ENCODE measurements around the gene LMF1.
"Not testable (repeated sequence)": the region's sequence is repeated elsewhere in the genome, so short reads cannot be mapped to it uniquely, and the experiment has no call there.

The LMF1 gene

DNA sequence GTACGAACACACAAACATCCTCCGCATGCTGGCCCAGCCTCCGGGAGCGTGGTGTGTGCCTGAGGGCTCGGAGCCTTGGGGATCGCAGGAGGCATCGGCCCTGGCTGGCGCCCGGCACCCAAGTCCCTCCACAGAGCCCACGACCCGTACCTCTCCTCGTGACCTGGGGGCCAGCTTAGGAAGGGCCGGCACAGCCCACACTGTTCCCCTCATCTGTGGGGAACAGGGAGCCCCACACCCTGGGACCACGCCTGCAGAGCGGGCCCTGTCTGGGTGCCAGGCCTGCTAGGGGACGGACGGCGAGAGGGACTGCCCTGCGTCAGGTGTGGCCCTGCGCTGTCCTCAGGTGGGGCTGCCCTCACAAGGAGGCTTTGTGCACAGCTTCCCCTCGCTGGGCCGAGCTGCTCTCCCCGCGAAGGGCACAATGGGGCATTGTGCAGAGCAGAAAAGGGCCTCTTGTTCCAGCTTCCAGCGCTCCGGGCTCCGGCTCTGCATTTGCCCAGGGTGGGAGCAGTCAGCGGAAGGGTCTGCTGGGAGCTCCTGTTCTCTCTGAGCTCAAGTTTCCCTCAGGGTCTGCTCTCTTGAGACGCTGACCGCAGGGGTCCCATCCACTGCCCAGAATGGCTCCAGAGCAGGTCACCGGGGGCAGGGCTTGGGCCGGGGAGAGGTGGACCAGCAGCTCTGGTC is 1.7 kb upstream of the LMF1 start:
- DNase-seq (ENCODE audit: low spot score), result no peak
- no peak for FAIRE-seq

DNA sequence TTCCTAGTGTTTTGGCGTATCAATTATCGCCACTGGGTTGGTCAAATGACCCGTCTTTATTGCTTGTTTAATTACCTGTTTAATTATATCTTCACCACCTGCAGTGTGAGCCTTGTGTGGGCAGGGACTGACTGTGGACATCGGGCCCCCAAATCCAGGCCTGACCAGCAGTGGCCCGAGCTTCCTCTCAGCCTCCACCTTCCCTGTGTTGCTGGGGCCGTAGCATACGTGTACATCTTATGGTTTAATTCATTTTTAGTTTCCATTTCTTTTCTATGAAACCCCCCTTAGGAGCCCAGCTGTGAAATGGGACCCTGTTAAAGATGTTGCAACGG is 1.2 kb upstream of the LMF1 start:
- no peak for DNase-seq (ENCODE audit: low spot score)
- FAIRE-seq, result no peak

DNA sequence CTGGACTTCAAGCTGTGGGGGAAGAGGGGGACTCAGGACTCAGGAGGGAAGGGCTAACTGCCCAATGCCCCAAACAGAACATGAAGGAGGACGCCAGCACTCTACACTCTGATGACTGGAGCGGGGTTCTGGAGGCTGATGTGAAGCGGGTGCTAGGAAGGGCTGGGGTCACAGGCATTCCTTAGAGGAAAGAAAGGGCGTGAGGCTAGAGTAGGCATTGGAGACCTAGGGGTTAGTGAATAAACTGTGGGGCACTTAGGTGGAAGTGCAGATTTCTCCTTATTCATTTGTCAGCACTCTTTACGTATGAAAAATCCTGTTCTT is 760 bp upstream of the LMF1 start:
- FAIRE-seq (no peak), DNase-seq (ENCODE audit: low spot score) (no peak)

DNA sequence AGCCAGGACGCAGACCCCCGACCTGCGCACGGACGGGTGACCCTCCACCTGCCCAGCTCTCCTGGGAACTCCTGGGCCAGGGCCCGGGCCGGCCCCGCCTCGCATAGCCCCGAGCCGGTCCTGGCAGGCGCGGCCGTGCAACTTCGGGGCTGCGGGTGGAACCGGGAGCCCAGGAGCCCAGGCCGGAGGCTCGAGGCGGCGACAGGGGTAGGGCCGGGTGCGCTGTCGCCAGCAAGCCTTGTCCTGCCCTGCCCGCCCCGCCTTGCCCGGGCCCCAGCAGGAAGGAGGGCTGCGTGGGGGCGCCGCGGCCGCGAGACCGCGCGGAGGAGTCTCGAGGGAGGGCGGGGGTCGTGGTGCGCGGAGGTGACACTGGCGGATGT is 408 bp downstream of the LMF1 start:
- no peak for DNase-seq (ENCODE audit: low spot score)
- FAIRE-seq, result no peak

DNA sequence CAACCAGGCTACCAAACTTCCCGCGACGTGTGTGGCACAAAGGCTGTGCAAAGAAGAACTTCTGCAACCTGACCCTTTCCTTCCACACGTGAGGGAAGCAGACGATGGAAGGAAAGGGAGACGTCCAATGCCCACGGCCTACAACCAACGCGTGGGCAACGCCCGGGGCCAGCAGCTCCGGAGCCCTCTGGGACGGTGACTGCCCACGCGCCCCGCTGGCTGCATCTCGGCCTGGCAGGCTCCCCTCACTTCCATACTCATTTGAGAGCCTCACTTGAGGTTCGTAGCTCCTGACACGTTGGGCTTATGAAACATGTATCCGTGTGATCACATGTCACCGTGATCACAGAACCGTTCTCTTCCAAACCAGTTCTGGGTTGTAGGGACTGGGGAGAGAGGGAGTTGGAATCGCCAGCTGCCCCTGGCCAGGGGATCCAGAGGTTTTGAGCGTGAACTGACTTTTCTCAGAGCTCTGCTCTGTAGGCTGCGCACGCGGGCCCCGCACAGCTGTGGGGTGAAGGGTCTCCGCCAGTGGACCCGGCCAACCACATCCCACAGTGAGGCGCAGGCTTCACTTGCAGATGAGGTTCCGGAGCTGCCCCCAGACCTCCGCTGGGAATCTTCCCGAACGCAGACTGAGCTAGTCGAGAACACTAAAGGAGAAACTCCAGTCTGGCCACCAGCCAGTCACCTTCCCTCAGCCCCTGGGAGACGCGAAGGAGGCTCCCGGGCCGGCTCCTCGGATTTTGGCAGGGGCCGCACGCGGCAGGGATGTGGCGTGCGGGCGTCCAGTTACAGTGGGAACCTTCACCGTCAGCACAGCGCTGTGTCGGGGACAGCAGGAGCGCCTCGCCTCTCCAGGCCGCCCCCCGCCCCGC is 1.0 kb downstream of the LMF1 start:
- DNase-seq (ENCODE audit: low spot score), result no peak
- no peak for FAIRE-seq

DNA sequence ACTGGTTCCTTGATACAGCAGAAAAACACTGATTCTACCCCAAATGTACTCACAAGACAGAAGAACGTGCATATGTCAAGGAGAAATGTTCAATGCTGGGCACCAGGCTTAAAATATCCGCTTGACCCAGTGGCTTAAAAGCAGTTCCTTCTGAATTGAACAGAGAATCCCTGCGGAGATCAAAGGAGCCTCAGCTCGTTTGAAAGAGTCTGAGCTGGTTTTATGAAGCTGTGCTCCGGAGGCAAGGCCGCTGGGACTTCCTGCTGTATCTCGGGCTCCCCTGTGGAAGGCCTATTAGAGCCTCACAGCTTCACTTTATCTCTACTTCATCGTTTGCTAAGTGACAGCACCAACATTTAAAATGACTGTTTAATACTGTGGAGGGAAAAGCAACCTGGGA is 2.2 kb downstream of the LMF1 start:
- no peak for DNase-seq (ENCODE audit: low spot score)
- FAIRE-seq, result no peak

DNA sequence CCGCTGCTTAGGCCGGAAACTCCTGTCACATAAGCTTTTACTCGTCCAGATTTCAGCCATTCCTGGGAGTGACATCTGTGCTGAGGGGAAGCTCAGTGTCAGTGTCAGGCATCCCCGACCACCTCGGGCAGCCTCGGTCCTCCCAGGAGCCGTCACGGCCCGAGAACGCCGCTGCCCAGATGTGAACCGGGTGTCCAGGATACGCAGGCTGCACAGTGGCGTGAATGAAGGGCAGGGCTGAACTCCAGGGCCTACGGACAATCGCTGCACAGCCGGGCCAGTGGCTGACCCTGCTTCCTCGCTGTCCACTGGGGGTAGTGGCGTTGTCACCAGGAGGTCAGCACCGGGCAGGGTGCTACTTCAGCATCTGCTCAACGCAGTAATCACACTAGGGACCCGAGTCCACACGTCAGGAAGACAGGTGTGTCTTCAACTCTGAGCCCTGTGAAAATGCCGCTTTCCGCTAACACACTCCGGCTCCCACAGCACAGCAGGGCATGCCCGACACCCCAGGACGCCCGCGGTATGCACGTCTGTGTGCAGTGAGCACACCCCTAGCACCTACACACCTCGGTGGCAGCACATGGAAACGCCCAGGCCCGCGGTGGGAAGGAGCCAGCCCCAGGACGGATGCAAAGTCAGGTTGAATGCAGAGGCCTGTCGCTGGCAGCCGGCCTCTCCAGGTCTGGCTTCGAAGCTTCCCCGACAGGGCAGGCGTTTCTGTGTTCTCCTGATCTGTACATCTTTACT is 3.1 kb downstream of the LMF1 start:
- no peak for DNase-seq (ENCODE audit: low spot score)
- no peak for FAIRE-seq

DNA sequence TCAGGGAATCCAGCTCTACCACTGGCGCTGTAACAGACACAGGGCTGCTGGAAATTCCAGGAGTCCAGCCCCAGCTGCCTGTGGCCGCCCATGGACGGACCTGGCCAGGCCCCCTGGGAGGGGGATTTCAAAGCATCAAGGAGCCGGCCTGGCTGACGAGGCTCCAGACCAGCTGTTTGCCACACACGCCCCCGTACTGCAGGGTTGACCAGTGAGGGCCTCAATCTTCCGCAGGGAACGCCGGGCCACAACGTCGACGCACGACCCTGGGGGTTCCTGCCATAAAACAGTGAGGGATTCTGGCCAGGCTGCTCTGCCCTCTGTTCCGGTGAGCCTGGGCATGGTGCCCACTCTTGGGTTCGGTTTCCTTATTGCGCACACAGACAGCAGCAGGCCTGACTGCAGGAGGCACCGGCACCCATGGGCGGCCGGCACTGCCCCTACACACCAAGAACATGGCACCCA is 3.7 kb downstream of the LMF1 start:
- DNase-seq (ENCODE audit: low spot score) (no peak), FAIRE-seq (no peak)

DNA sequence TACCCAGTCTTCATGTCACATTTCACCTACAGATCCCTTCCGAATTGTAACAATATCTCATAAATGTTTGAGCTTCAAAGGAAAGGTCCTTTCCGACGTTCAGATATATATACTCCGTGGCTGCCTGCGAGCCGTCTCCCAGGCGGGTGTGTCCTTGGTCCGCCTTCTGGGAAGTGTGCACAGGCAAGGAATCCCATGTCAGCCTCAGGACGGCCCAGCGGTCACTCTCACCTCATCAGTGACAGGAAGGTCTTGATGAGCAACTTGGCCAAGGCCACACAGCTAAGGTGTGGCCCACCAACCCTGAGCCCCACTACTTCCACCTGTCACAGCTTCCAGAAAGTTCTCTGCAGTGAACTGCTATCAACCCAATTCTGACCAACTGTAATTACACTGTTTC is 4.3 kb downstream of the LMF1 start:
- FAIRE-seq (no peak), DNase-seq (ENCODE audit: low spot score) (no peak)

DNA sequence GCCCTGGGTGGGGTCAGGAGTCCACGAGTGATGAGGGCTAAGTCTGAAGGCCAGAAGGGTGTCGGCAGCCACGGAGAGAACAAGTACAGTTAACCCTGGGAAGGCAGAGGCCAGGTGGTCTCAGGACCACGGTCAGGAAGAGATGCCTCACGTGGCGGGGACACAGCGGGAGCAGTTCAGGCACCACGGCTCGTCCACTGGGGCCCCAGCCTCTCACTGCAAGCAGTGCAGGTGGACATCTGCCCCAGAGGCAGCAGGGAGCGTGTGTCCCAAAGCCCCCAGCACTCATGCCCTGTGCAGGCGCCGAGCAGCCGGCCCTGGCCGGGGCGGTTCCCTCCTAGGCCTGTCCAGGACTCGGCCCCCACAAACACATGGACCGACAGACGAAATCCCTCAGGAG is 4.7 kb downstream of the LMF1 start:
- FAIRE-seq, result no peak
- DNase-seq (ENCODE audit: low spot score), result no peak

DNA sequence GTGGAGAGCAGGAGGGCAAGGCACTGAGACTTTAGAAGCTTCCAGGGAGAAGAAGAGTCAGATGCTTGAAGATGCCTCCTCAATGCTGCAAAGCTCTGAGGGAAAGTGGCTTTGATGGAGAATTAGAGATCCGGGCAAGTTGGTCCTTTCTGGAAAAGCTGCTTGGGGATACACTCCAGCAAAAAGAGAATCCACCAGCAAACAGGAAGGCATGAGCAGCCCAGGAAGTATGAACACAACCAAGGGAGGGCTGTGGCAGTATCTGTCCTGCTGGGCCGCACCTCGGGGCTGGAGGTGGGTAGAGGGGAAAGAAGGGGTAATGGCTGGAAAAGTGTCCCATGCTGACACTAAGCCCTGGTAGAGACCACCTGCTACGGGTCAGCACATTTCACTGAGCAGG is 5.3 kb downstream of the LMF1 start:
- no peak for DNase-seq (ENCODE audit: low spot score)
- FAIRE-seq, result no peak

DNA sequence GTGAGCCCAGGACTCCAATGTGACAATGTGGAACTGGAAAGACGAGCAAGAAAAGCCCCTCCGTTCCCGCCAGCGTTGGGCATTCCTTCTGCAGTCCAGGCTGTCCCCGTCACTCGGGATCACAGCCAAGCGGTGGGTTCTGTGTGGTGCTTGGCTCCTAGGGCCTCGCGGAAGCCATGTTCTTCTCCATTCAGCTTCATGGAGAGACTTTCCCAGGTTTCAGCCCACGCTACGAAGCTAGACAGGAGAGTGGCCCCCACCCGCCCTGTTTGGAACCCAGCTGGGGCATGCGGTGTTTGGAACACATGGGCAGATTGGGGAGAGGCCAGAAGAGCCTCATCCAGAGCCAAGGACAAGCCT is 5.8 kb downstream of the LMF1 start:
- FAIRE-seq, result no peak
- DNase-seq (ENCODE audit: low spot score), result no peak

DNA sequence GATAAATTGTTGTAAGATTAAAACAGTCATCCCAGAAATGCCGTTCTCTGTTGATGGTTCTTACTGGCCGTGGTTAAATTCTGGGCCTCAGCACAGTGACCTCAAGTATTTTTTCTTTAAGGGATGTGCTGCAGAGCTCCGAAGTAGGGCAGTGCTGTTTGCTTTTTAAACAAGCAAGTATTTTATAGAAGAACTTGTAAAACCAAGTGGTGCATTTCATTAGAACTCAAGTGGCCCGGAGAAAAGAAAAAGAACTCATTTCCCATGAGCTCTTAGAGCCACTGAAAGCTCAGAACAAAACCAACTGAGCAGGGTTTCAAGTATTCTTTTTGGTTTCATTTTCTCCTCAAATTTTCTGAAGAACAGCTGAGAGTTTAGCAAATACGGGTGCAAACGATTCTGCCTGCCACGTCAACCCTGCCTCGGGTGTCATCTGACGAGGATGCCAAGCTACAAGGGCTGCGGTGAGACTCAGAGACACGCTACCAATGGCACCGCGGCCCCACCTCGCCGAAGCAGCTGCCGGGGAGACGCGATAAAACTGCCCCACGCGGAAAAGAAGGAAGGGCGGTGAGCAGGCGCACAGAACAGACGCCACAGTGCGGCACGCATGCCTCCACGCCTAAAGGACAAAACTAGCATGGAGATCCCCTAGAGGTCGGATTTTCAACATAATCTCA is 6.3 kb downstream of the LMF1 start:
- FAIRE-seq, result no peak

DNA sequence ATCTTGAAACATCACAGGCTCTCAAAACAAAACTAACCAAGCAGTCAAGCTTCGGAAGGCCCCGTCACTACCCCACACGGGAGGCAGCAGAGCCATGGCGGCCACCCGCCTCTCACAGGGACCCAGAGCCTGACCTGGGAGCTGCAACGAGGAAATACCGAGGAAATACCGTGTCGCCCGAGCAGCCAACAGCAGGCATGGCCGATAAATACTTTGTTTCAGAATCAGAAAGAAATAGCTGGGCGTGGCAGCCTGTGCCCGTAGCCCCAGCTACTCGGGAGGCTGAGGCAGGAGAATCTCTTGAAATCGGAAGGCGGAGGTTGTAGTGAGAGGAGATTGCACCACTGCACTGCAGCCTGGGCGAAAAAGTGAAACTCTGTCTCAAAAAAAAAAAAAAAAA is 6.9 kb downstream of the LMF1 start:
- FAIRE-seq, result no peak

More for the DNA sequence above, 6.3 kb downstream of the LMF1 start:
- no peak for DNase-seq (ENCODE audit: low spot score)

DNA sequence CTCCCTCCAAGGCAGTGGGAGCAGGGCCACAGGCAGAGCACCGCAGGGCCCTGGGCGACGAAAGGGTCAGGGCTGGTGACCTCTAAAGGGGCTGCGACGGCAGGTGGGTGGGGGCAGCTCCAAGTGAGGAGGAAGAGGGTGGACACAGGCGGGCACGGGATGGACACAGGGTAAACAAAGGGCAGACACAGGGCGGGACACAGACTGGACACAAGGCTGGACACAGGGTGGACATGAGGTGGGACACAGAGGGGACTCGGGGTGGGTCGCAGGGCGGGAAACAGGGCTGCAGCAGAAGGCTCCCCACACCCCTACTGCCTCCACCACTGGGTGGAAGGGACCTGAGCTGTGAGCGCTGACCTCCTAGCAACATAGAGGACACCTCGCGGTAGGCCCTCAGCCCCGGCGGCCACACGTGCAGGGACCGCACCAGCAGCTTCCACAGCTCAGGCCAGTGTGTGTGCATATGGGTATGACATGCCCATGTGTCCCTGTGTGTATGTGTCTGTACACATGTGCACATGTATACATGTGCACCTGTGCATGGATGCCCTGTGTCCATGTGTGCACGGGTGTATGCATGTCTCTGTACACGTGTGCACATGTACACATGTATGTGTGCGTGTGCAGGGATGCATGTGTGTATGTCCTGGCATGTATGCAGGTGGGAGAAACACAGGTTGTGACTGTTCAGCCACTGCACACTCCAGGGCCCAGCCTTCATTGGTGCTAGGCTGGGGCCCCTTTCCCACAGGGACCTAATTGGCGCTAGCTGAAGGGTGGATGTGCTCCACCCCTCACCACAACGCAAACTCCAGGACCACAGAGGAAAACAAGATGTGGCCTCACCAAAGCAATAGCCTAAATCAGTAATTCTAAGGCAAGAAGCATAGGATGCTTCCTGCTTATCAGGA is 7.6 kb downstream of the LMF1 start:
- FAIRE-seq (no peak), DNase-seq (ENCODE audit: low spot score) (no peak)

More for the DNA sequence above, 6.9 kb downstream of the LMF1 start:
- DNase-seq (ENCODE audit: low spot score), result no peak

DNA sequence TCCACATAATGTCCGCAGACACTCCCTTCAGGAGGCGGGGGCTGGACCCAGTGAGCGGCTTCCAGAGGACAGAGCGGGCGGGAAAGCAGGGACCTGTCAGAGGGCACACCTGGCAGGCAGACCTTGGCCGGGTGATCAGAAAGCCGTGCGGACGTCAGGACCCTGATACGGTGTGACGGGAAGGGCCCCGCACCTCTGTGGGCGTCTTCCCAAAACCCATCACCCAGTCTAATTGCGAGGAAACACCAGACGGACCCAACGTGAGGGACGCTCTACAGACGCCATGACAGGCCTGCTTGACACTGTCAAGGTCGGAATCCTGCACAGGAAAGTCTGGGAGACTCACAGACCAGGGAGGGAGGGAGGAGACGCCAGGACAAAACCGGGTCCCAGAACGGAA is 8.4 kb downstream of the LMF1 start:
- DNase-seq (ENCODE audit: low spot score), result no peak
- no peak for FAIRE-seq

DNA sequence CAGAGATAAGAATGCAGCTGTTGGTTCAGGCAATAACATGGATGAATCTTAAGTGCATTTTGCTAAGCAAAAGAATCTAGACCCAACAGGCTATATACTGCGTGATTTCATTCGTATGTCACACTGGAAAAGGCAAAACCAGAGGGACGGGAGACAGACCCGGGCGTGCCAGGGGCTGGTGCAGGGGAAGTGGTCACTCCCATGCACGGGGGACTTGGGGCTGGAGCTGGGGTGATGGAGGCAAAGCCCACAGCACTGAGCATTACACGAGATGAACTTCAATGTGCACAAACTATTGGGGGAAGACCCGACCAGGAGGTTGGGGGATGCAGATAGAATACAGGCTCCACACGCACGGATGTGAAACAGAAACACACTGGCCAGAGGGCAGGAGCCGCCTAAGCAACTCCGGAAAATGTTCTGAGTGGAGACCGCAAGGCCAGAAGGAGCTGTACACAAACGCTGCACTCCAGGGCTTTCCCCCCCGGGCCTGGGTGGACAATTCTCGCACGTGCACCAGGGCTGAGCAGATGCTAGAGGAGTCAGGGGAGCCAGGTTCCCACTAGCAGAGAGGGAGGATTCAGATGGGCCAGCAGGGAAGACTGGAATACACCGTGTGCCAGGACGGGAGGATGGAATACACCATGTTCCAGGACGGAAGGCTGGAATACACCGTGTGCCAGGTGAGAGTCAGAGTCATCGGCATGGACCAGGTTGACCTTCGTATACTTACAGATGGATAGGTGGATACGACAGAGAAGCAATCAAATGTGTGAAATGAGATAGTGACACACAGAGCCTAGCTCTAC is 11.3 kb downstream of the LMF1 start:
- no peak for FAIRE-seq
- no peak for DNase-seq (ENCODE audit: low spot score)

DNA sequence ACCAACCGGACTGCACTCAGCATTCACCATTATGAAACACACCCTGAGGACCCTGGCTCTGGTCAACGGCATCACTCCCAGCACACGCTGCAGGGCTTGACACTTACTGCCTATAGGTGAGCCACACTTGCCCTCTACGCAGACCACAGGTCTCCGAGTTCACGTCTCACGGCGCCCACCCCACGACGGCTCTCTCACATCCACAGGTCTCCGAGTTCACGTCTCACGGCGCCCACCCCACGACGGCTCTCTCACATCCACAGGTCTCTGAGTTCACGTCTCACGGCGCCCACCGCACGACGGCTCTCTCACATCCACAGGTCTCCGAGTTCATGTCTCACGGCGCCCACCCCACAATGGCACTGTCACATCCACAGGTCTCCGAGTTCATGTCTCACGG is 15.0 kb downstream of the LMF1 start:
- not testable (repeated sequence) for DNase-seq (ENCODE audit: low spot score); FAIRE-seq

DNA sequence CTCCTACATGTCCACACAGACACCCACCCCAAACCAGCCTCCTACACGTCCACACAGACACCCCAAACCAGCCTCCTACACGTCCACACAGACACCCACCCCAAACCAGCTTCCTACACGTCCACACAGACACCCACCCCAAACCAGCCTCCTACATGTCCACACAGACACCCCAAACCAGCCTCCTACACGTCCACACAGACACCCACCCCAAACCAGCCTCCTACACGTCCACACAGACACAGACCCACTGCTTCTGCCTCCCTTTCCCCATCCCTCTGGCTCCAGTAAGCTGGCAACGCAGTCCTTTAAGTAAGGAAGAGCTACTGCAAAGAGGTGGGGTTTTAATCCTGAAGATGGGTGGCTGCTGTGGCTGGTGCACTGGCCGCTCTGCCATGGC is 17.0 kb downstream of the LMF1 start:
- FAIRE-seq; DNase-seq (ENCODE audit: low spot score): not testable (repeated sequence)

DNA sequence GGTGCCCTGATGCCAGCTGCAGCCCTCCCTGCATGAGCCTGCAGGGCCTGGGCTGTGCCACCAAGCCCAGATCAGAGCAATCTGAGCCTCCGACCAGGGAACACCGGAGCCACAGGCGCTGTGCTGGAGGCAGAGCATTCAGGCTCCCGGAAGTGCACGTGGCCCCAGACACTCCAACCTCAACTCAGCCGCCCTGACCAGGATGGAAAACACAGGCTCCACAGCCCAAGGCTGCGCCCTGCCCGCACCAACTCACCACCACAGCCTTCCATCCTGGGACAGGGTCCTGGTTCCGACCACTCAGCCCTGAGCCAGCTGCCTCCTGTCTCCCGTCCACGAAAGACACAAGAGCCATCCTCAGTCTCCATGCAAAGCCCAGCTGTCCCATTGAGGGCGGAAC is 18.5 kb downstream of the LMF1 start:
- FAIRE-seq (no peak), DNase-seq (ENCODE audit: low spot score) (no peak)
